Osteoblast (primary cell): Measurements from ENCODE around the gene TIGD1. TPM values are rescaled to one million over a fixed set of nuclear protein-coding genes. Genes with fewer than 3 reads are reported as not detected.

Experiments used
- DNase-seq: peaks from one replicate; pipeline ENCODE4 v3.0.0; 2011; ENCODE audit warnings: low spot score, mixed read lengths; ENCODE audit not compliant: insufficient read length; ENCODE audit errors: missing footprints
- H2AFZ ChIP-seq: 2 replicates; pipeline ENCODE4 v1.6.0; 2011; ENCODE audit warnings: mild to moderate bottlenecking, low read length
- H3K27ac ChIP-seq: 2 replicates; pipeline ENCODE4 v1.5.1; 2011; ENCODE audit warnings: mild to moderate bottlenecking, low read depth, low read length, moderate library complexity
- H3K27me3 ChIP-seq: 2 replicates; pipeline ENCODE4 v1.6.0; 2012; ENCODE audit warnings: mild to moderate bottlenecking, control low read depth, inconsistent platforms, low read length, moderate library complexity; ENCODE audit not compliant: insufficient read depth
- H3K36me3 ChIP-seq: 2 replicates; pipeline ENCODE4 v1.5.1; 2011; ENCODE audit warnings: mild to moderate bottlenecking, low read length, control low read depth, moderate library complexity; ENCODE audit not compliant: insufficient read depth
- H3K4me1 ChIP-seq: 2 replicates; pipeline ENCODE4 v1.5.1; 2011; ENCODE audit warnings: mild to moderate bottlenecking, low read length, control low read depth, moderate library complexity; ENCODE audit not compliant: insufficient read depth
- H3K4me2 ChIP-seq: 2 replicates; pipeline ENCODE4 v1.6.0; 2011; ENCODE audit warnings: mild to moderate bottlenecking, low read length; ENCODE audit not compliant: insufficient read depth
- H3K4me3 ChIP-seq: fragments of 200-600 bp; sonication (generic); 3 replicates; pipeline ENCODE4 v1.5.1; 2012; ENCODE audit warnings: mild to moderate bottlenecking, low read length, inconsistent platforms; ENCODE audit not compliant: insufficient read depth
- H3K79me2 ChIP-seq: 2 replicates; pipeline ENCODE4 v1.6.0; 2012; ENCODE audit warnings: mild to moderate bottlenecking, low read length, control low read depth, inconsistent platforms; ENCODE audit not compliant: insufficient read depth
- H3K9me3 ChIP-seq: 2 replicates; pipeline ENCODE4 v1.5.1; 2011; ENCODE audit warnings: low read depth, low read length, control low read depth
- H4K20me1 ChIP-seq: 2 replicates; pipeline ENCODE4 v1.6.0; 2012; ENCODE audit warnings: mild to moderate bottlenecking, low read length, control low read depth; ENCODE audit not compliant: insufficient read depth
- CTCF ChIP-seq: IDR thresholded peaks from 2 replicates; pipeline ENCODE4 v1.5.1; 2011; ENCODE audit warnings: mild to moderate bottlenecking, low read depth, low read length, moderate library complexity; ENCODE audit errors: extremely low read depth
- total RNA-seq: library from RNA; depleted of rRNA; stranded (reverse); fragments of >200 nt; gene quantifications from 2 replicates; pipeline ENCODE4 v1.2.3, GENCODE V29; 2012

The TIGD1 gene
- total RNA-seq, 1 donor: 5.8 TPM

- H3K4me1 ChIP-seq: no peaks in the 10 kb centered on the region
- peaks cover 8% of the 10 kb centered on the region for H4K20me1 ChIP-seq
- peaks cover 8% of the 10 kb centered on the region for H3K27me3 ChIP-seq
- H3K4me3 ChIP-seq: no peak overlapping the region
- no peaks in the 10 kb centered on the region for H3K9me3 ChIP-seq
- no peaks in the 10 kb centered on the region for H3K36me3 ChIP-seq
- H2AFZ ChIP-seq: no peak overlapping the region
- H3K79me2 ChIP-seq: peaks cover 8% of the 10 kb centered on the region
- H3K27ac ChIP-seq: no peak overlapping the region
- no peak overlapping the region for H3K4me2 ChIP-seq
- no peak for DNase-seq
- no peak for TF ChIP-seq CTCF
These were observed 6.3 kb downstream of the TIGD1 start for GRCh38 chr2:232543928-232544631.

GRCh38 chr2:232543491-232543890 is 6.9 kb downstream of the TIGD1 start:
- TF ChIP-seq CTCF: no peak

GRCh38 chr2:232542715-232543467 is 7.5 kb downstream of the TIGD1 start:
- no peak for TF ChIP-seq CTCF
- peaks cover 12% of the 10 kb centered on the region for H3K27me3 ChIP-seq

More at GRCh38 chr2:232543491-232543890, 6.9 kb downstream of the TIGD1 start:
- Histone ChIP-seq H3K27ac (no peak overlapping the region), H3K9me3 (no peaks in the 10 kb centered on the region), H2AFZ (no peak overlapping the region), H3K27me3 (peaks cover 8% of the 10 kb centered on the region), H3K79me2 (peaks cover 8% of the 10 kb centered on the region), H3K4me1 (no peaks in the 10 kb centered on the region), H3K4me3 (no peak overlapping the region), H4K20me1 (peaks cover 8% of the 10 kb centered on the region), H3K4me2 (no peak overlapping the region), H3K36me3 (no peaks in the 10 kb centered on the region)
- no peak for DNase-seq

More at GRCh38 chr2:232542715-232543467, 7.5 kb downstream of the TIGD1 start:
- Histone ChIP-seq H3K4me1 (no peaks in the 10 kb centered on the region), H3K27ac (no peak overlapping the region), H3K4me2 (no peak overlapping the region), H3K4me3 (no peak overlapping the region), H3K9me3 (no peaks in the 10 kb centered on the region), H2AFZ (no peak overlapping the region), H3K79me2 (peaks cover 8% of the 10 kb centered on the region), H3K36me3 (no peaks in the 10 kb centered on the region), H4K20me1 (peaks cover 8% of the 10 kb centered on the region)
- no peak for DNase-seq
